Heart left ventricle (tissue), 13 donors: ENCODE measurements around the gene SPTB.

Source experiments
- CTCF ChIP-seq, 12 donors: fragments of 200-600 bp; sonication (generic) in 4 of 12; IDR thresholded peaks; one replicate each; pipeline versions ENCODE4 v1.5.0 to v1.8.0; 2018 to 2022; ENCODE audit warnings: antibody characterized with exemption in 12 of 12, mild to moderate bottlenecking in 5 of 12
- POLR2A ChIP-seq, 2 donors: fragments of 450-650 bp; IDR thresholded peaks; one replicate each; pipeline ENCODE4 v1.6.1; 2017; ENCODE audit warnings: antibody characterized with exemption in 2 of 2, mild to moderate bottlenecking in 2 of 2, moderate library complexity in 2 of 2
- donor health status: ischemic (EF 13 %, LVEDD 7.1; RV severe dilation, severe dysfunction).
- donor health status: DM: no; HTN: yes; CAD: no.
- donor health status: DM: no; HTN: no; CAD: no.
- donor health status: ischemic (EF 25% LVEDD 6.9; RV normal size, moderate dysfunction).
- donor health status: ischemic (EF 25% LVEDD 5.7; RV mildly dilated, moderate dysfunction).
- donor health status: ischemic (EF 35%, LVEDD 5.7; RV mildly dilated, moderate dysfunction).
- donor health status: nonischemic (EF 11% LVEDD 7.7; RV severe dilation, severe dysfunction).
- donor health status: DM: yes; HTN: yes; CAD: no.
- donor health status: PGD.
- donor health status: ischemic (EF 29% LVEDD 5.4; RV normal size, mild dysfunction).
- donor health status: nonischemic (EF 23%, LVEDD 6.1; RV moderate dilation, normal function).

- TF ChIP-seq CTCF (IDR thresholded peaks at IDR 0.05) (no peak), POLR2A (IDR thresholded peaks at IDR 0.05) (no peak)
Observed at GRCh38 chr14:64728856-64729255, 150.9 kb downstream of the SPTB start.
